ENCODE results near the gene COA8.

COA8 gene

DNA sequence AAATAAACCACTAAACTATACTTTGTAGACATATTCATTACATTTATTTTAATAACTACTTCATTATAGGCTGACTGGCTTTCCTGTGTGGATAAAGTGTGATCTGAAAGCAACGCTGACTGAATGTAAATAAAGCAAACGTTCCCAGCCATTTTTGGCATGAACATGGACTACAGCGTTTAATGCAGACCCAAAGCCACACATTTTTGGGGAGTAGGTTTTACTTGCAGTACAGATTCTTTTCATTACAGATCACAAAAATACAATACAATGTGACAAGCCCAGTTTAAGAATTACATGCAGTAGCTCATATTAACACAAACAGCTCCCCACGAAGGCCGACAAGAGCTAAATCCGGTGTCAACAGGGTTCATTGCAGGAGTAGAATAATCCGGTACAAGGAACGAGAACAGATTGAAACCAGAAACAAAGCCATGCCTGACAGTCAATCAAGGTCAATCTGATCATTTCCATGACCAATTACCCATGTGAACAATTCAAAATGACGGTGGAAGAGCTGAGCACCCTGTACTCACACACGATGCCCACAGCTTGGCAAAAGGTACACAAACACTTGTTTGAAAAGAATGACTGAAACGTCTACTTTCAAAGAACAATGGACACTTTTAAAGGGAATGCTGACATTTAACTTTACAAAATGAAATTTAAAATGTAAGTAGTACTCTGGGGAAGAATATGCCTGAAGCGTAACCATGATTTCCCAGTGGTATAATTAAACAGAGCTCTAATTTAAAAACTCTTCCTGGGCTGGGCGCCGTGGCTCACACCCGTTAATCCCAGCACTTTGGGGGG lies 5.6 kb upstream of the COA8 start:
- FAIRE-seq, result no peak
- DNase-seq (ENCODE audit: insufficient read length, low spot score), result no peak
- TF ChIP-seq TAF1 (IDR thresholded peaks at IDR 0.05; ENCODE audit: low read depth, low read length) (no peak), POLR2A (IDR thresholded peaks at IDR 0.05; ENCODE audit: low read depth, low read length) (no peak), POU2F2 (IDR thresholded peaks at IDR 0.05; ENCODE audit: low read depth, low read length) (no peak), PAX5 (IDR thresholded peaks at IDR 0.05; ENCODE audit: insufficient read depth, low read length, severe bottlenecking) (no peak), POLR2AphosphoS5 (IDR thresholded peaks at IDR 0.05; ENCODE audit: low read depth, low read length) (no peak), SPI1 (IDR thresholded peaks at IDR 0.05; ENCODE audit: low read depth, low read length) (no peak)

DNA sequence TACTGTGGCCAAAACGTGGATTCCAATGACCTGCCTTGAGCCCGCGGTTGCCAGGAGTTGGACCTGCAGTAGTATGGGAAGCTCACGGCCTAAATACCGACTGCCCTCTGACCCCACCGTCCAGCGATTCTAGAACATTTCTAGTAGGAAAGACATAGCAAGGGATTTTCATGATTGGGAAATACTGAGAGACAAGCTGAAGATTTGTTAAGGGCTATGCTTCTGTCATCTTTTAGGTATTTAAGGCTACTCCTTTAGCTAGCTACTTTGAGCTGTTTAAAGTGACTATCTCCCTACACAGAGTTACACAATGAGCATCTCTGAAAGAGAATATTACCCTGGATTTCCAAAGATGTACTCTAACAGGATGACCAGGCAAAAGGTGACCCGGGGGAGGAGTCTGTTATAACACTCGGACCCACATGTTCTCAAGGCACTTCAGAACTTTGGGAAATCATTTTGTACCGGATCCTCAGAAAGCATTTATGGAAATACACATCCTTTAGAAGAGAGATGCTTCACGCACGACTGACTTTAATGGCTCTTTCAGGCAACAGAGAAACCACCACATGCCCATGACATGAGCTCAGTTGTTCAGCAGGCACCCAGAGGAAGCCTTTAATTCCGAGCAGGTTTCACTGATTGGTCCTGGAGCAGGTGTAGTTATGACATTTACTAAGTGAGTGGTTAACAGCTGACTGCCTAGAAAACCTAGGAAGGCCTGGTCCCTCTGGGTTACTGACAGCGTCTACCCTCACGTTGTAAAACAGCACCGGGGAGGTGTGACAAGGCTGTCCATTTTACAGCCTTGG lies 4.5 kb upstream of the COA8 start:
- TF ChIP-seq POU2F2 (IDR thresholded peaks at IDR 0.05; ENCODE audit: low read depth, low read length), result no peak
- TF ChIP-seq PAX5 (IDR thresholded peaks at IDR 0.05; ENCODE audit: insufficient read depth, low read length, severe bottlenecking), result no peak
- no peak for TF ChIP-seq SPI1 (IDR thresholded peaks at IDR 0.05; ENCODE audit: low read depth, low read length)
- TF ChIP-seq TAF1 (IDR thresholded peaks at IDR 0.05; ENCODE audit: low read depth, low read length), result no peak
- TF ChIP-seq POLR2AphosphoS5 (IDR thresholded peaks at IDR 0.05; ENCODE audit: low read depth, low read length), result no peak
- no peak for TF ChIP-seq POLR2A (IDR thresholded peaks at IDR 0.05; ENCODE audit: low read depth, low read length)
- FAIRE-seq (no peak), DNase-seq (ENCODE audit: insufficient read length, low spot score) (no peak)

DNA sequence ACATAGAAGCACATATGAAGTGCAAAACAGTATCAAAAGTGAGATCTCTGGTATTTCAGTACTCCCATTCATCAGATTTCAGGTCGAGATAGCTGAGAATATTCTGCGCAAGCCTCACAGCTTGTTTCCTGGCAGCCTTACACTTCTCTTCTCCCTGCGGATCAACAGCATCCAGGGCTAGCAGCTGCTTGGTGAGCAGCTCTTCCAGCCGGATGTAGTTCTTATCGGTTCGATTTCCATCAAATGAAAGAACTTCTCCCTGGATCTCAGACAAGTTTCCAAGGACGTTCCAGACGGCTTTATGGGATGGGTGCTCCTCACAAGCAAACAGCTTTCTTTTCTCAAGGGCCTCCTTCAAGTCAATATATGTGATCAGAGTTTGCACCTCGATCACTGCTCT lies 3.0 kb upstream of the COA8 start:
- no peak for FAIRE-seq
- DNase-seq (ENCODE audit: insufficient read length, low spot score), result no peak
- no peak for TF ChIP-seq POU2F2 (IDR thresholded peaks at IDR 0.05; ENCODE audit: low read depth, low read length)
- TF ChIP-seq POLR2A (IDR thresholded peaks at IDR 0.05; ENCODE audit: low read depth, low read length), result no peak
- no peak for TF ChIP-seq PAX5 (IDR thresholded peaks at IDR 0.05; ENCODE audit: insufficient read depth, low read length, severe bottlenecking)
- no peak for TF ChIP-seq POLR2AphosphoS5 (IDR thresholded peaks at IDR 0.05; ENCODE audit: low read depth, low read length)
- TF ChIP-seq SPI1 (IDR thresholded peaks at IDR 0.05; ENCODE audit: low read depth, low read length), result no peak
- no peak for TF ChIP-seq TAF1 (IDR thresholded peaks at IDR 0.05; ENCODE audit: low read depth, low read length)

DNA sequence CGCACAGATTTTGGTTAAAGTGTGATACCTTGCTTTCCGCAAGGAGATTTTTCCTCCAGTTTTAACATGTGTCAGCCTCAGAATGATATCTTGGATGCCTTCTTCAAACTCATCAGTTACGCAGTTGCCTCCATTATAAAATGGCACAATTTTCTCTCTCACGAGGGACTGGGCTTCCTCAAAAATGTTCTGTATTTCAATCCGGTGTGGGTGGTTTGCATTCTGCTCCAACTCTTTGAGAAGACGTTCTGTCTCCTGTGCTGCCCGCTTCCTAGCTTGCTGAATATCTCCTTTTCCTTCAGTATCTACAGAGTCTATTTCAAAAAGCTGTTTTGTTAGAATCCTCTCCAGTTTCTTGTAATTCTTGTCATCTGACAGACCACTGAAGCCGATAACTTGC lies 2.1 kb upstream of the COA8 start:
- DNase-seq (ENCODE audit: insufficient read length, low spot score), result no peak
- TF ChIP-seq SPI1 (IDR thresholded peaks at IDR 0.05; ENCODE audit: low read depth, low read length), result no peak
- TF ChIP-seq POLR2A (IDR thresholded peaks at IDR 0.05; ENCODE audit: low read depth, low read length), result no peak
- TF ChIP-seq TAF1 (IDR thresholded peaks at IDR 0.05; ENCODE audit: low read depth, low read length), result no peak
- TF ChIP-seq POU2F2 (IDR thresholded peaks at IDR 0.05; ENCODE audit: low read depth, low read length), result no peak
- TF ChIP-seq PAX5 (IDR thresholded peaks at IDR 0.05; ENCODE audit: insufficient read depth, low read length, severe bottlenecking), result no peak
- no peak for TF ChIP-seq POLR2AphosphoS5 (IDR thresholded peaks at IDR 0.05; ENCODE audit: low read depth, low read length)
- FAIRE-seq, result no peak

DNA sequence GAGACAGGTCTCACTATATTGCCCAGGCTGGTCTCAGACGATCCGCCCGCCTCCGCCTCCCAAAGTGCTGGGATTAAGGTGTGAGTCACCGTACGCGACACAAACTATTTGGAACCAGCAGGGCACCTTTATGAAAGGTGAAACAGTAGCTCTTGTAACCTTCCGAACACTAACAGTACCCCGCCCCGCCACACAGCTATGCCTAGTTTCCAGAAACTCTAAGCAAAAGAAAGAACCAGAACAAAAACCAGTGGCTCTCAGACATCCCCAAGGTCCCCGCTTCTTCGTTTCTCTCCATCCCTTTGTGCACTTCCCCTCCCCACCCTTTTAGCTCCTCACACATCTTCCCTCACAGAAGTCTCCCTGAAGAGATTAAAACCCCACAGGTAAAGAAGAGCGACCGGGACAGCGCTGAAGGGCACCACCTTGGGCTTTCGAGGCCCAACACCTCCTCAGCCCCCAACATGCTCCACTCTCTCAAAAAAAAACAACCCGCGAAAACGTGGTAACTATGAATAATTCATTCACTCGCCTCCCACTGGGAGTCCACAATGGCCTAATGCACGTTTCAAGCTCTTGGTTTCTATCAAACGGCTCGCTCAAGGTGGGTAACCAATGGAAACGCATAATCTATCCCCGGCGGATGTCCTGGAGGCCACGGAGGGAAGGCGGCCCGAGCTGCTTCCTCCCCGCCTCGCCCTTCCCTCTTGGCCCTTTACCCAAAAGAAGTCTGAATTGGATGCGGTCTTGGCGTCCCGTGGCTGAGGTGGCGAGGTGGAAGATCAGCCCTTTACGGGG lies 1.2 kb upstream of the COA8 start:
- DNase-seq (ENCODE audit: insufficient read length, low spot score), result peak; percentile 59

DNA sequence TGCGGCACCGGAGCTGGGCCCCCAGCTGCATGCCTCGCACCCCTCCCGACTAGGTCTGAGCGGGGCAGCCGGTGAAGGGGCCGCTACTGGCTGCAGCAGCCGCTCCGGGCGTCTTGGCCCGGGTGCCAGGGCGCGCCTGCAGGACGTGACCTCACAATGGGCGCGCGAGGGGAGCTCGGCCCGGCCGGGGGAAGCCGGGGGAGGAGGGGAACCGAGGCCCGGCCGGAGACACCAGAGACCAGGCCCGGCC lies 656 bp upstream of the COA8 start:
- FAIRE-seq (no peak), DNase-seq (ENCODE audit: insufficient read length, low spot score) (no peak)
- no peak for TF ChIP-seq POLR2A (IDR thresholded peaks at IDR 0.05; ENCODE audit: low read depth, low read length)
- no peak for TF ChIP-seq TAF1 (IDR thresholded peaks at IDR 0.05; ENCODE audit: low read depth, low read length)
- no peak for TF ChIP-seq SPI1 (IDR thresholded peaks at IDR 0.05; ENCODE audit: low read depth, low read length)
- TF ChIP-seq POU2F2 (IDR thresholded peaks at IDR 0.05; ENCODE audit: low read depth, low read length), result no peak
- TF ChIP-seq PAX5 (IDR thresholded peaks at IDR 0.05; ENCODE audit: insufficient read depth, low read length, severe bottlenecking), result no peak

More for the DNA sequence above, 1.2 kb upstream of the COA8 start:
- TF ChIP-seq POLR2AphosphoS5 (IDR thresholded peaks at IDR 0.05; ENCODE audit: low read depth, low read length) (no peak), SPI1 (IDR thresholded peaks at IDR 0.05; ENCODE audit: low read depth, low read length) (peak; percentile 24; the same call in 1 of the 2 replicates)
- FAIRE-seq, result no peak

DNA sequence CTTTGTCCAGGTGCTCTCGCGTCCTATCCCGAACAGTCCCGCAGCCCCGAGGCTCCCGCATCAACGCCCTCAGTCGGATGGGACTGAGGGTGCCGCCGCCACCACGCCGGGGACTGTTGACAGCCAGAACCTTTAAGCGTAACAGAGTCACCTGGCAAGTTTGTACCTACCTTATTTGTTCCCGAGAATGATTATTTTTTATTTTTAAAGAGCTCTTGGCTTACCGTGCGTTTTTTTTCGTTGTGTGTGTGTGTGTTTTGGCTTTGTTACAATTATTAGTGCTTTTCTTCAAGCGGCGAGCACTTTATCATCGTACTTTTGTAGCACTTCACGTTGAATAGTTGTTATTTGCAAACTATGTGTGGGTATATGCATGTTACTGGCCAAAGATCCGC lies 463 bp downstream of the COA8 start:
- DNase-seq (ENCODE audit: insufficient read length, low spot score), result no peak

DNA sequence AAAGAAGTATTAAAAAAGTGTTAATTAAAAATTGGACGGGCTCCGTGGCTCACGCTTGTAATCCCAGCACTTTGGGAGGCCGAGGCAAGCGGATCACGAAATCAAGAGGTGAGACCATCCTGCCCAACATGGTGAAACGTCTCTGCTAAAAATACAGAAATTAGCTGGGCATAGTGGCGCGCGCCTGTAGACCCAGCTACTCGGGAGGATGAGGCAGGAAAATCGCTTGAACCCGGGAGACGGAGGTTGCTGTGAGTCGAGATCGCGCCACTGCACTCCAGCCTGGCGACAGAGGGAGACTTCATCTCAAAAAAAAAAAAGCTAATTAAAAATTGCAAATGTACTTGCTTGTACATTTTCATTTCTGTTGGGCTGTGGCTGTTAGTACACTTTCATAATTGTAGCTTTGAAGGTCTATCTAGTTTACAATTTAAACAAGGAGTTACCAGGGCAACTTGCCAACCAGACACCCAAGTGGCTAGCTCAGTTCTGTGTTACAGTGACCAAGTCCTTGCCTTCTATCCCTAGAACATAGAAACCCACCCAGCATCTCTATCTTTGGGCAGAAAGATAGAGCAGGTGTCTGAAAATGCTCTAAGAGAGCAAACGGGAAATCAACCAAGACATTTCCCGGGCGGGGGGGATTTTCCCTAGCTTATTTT lies 1.2 kb downstream of the COA8 start:
- no peak for DNase-seq (ENCODE audit: insufficient read length, low spot score)
- no peak for FAIRE-seq

More for the DNA sequence above, 463 bp downstream of the COA8 start:
- TF ChIP-seq POLR2AphosphoS5 (IDR thresholded peaks at IDR 0.05; ENCODE audit: low read depth, low read length) (no peak), POU2F2 (IDR thresholded peaks at IDR 0.05; ENCODE audit: low read depth, low read length) (no peak), POLR2A (IDR thresholded peaks at IDR 0.05; ENCODE audit: low read depth, low read length) (no peak), PAX5 (IDR thresholded peaks at IDR 0.05; ENCODE audit: insufficient read depth, low read length, severe bottlenecking) (no peak), TAF1 (IDR thresholded peaks at IDR 0.05; ENCODE audit: low read depth, low read length) (no peak), SPI1 (IDR thresholded peaks at IDR 0.05; ENCODE audit: low read depth, low read length) (no peak)
- no peak for FAIRE-seq

More for the DNA sequence above, 1.2 kb downstream of the COA8 start:
- TF ChIP-seq PAX5 (IDR thresholded peaks at IDR 0.05; ENCODE audit: insufficient read depth, low read length, severe bottlenecking) (no peak), POLR2A (IDR thresholded peaks at IDR 0.05; ENCODE audit: low read depth, low read length) (no peak), POU2F2 (IDR thresholded peaks at IDR 0.05; ENCODE audit: low read depth, low read length) (no peak), TAF1 (IDR thresholded peaks at IDR 0.05; ENCODE audit: low read depth, low read length) (no peak), SPI1 (IDR thresholded peaks at IDR 0.05; ENCODE audit: low read depth, low read length) (no peak), POLR2AphosphoS5 (IDR thresholded peaks at IDR 0.05; ENCODE audit: low read depth, low read length) (no peak)

All from GM12891 (cell line).